Panc1 (cell line): ENCODE measurements around the gene METTL9.

Source experiments
- POLR2AphosphoS5 ChIP-seq: IDR thresholded peaks from 2 replicates; pipeline ENCODE4 v1.6.1; 2012; ENCODE audit warnings: mild to moderate bottlenecking, low read depth, low read length, moderate library complexity
- TF ChIP-seq, protein P1 (sequence below): fragments of 450-650 bp; IDR thresholded peaks from 2 replicates; pipeline ENCODE4 v1.5.1; 2017; ENCODE audit warnings: mild to moderate bottlenecking

DNA sequence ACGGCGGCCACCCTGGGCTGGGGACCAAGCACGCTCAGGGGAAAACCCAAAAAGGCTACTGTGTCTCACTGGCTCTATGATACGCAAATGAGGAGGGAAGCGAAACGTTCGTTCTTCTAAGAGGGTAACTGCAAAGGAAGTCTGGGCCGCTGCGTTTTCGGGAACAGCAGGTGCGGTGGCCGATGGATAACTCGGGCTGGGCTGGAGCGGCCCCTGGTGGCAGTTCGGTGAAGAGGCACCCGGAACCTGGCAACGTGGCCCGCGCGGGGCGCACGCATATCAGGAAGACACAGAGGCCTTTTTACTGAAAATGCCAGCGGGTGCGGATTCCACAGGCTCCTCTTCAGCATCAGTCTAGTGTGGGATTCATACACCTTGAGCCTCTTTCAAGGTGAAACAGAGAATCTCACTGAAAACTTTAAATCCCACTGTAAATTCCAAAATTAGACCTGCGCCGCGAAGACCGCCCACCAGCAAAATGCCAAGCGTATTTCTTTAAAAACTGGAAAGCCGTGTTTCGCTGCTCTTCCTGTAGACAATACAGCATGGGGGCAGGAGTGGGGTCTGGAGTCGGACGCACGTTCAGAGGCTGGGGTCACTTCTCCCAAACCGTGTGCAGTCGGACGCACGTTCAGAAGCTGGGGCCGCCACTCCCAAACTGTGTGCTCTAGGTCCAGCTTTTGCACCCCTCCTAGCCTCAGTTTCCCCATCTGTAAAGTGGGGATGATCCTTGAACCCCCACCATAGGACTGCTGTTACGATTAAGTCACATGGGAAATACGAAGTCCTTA lies 44.4 kb upstream of the METTL9 start:
- TF ChIP-seq, protein P1, sequence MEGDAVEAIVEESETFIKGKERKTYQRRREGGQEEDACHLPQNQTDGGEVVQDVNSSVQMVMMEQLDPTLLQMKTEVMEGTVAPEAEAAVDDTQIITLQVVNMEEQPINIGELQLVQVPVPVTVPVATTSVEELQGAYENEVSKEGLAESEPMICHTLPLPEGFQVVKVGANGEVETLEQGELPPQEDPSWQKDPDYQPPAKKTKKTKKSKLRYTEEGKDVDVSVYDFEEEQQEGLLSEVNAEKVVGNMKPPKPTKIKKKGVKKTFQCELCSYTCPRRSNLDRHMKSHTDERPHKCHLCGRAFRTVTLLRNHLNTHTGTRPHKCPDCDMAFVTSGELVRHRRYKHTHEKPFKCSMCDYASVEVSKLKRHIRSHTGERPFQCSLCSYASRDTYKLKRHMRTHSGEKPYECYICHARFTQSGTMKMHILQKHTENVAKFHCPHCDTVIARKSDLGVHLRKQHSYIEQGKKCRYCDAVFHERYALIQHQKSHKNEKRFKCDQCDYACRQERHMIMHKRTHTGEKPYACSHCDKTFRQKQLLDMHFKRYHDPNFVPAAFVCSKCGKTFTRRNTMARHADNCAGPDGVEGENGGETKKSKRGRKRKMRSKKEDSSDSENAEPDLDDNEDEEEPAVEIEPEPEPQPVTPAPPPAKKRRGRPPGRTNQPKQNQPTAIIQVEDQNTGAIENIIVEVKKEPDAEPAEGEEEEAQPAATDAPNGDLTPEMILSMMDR: peak; percentile 100
- no peak for TF ChIP-seq POLR2AphosphoS5
